Progenitor cell of endocrine pancreas (in vitro differentiated cells): ENCODE measurements around the gene CNIH2. TPM values are rescaled to one million over a fixed set of nuclear protein-coding genes. Genes with fewer than 3 reads are reported as not detected.

Experiments
- DNase-seq: peaks from one replicate; pipeline ENCODE4 v3.0.0; 2021; ENCODE audit warnings: low spot score; ENCODE audit not compliant: unreplicated experiment
- H3K27ac Mint-ChIP-seq: 2 replicates; pipeline ENCODE4 v1.8.0; 2021; ENCODE audit warnings: mild to moderate bottlenecking, moderate library complexity, mixed read lengths
- H3K27me3 Mint-ChIP-seq: 2 replicates; pipeline ENCODE4 v1.8.0; 2021; ENCODE audit warnings: mixed read lengths
- H3K36me3 Mint-ChIP-seq: 2 replicates; pipeline ENCODE4 v1.8.0; 2022; ENCODE audit warnings: mixed read lengths; ENCODE audit not compliant: insufficient read depth
- H3K4me1 Mint-ChIP-seq: 2 replicates; pipeline ENCODE4 v1.8.0; 2021; ENCODE audit warnings: low read depth, mixed read lengths
- H3K4me3 Mint-ChIP-seq: 2 replicates; pipeline ENCODE4 v1.8.0; 2021; ENCODE audit warnings: low read depth, mild to moderate bottlenecking, moderate library complexity, mixed read lengths
- H3K9me3 Mint-ChIP-seq: 2 replicates; pipeline ENCODE4 v1.8.0; 2021; ENCODE audit warnings: low read depth, mixed read lengths
- total RNA-seq: library from RNA; stranded (reverse); gene quantifications from 2 replicates; pipeline ENCODE4 v1.2.1, GENCODE V29; 2021
- TF ChIP-seq, protein P1 (sequence below): fragments of 200-600 bp; sonication (generic); IDR thresholded peaks from one replicate; pipeline ENCODE4 v1.5.0; 2021; ENCODE audit warnings: antibody characterized with exemption, mild to moderate bottlenecking; ENCODE audit not compliant: unreplicated experiment

The CNIH2 gene
- total RNA-seq, 1 donor from 2014 or later = 21.3 TPM

GRCh38 chr11:66323684-66324083 is 45.7 kb downstream of the CNIH2 start:
- peaks cover 26% of the 10 kb centered on the region for H3K27me3 Mint-ChIP-seq
- H3K36me3 Mint-ChIP-seq = no peaks in the 10 kb centered on the region
- peaks cover 1% of the 10 kb centered on the region for H3K4me1 Mint-ChIP-seq
- DNase-seq = no peak
- TF ChIP-seq, protein P1, sequence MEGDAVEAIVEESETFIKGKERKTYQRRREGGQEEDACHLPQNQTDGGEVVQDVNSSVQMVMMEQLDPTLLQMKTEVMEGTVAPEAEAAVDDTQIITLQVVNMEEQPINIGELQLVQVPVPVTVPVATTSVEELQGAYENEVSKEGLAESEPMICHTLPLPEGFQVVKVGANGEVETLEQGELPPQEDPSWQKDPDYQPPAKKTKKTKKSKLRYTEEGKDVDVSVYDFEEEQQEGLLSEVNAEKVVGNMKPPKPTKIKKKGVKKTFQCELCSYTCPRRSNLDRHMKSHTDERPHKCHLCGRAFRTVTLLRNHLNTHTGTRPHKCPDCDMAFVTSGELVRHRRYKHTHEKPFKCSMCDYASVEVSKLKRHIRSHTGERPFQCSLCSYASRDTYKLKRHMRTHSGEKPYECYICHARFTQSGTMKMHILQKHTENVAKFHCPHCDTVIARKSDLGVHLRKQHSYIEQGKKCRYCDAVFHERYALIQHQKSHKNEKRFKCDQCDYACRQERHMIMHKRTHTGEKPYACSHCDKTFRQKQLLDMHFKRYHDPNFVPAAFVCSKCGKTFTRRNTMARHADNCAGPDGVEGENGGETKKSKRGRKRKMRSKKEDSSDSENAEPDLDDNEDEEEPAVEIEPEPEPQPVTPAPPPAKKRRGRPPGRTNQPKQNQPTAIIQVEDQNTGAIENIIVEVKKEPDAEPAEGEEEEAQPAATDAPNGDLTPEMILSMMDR = no peak
- peaks cover 5% of the 10 kb centered on the region for H3K9me3 Mint-ChIP-seq
- H3K27ac Mint-ChIP-seq = no peak overlapping the region
- H3K4me3 Mint-ChIP-seq = no peak overlapping the region

DNA sequence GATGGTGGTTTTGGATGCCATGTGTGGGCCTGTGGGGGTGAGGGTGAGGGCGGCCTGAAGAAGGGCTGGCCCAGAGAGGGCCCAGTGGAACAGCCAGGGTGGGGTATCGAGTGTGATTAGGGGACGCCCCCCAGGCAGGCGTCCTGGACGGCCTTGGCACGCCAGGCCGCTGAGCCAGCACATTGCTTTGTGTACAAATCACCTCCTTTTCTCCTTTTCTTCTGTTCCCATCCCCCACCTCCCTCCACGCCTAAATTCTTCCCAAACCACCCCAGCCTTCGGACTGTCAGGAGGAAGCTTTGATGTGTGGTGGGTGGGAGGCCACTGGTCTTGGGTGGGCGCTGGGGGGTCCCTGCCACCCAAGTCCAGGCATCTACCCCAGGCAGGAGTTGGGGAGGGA is 46.7 kb downstream of the CNIH2 start:
- Mint-ChIP-seq H3K27ac (peak overlapping the region; percentile 56), H3K4me1 (peaks cover 1% of the 10 kb centered on the region), H3K36me3 (no peaks in the 10 kb centered on the region), H3K4me3 (no peak overlapping the region), H3K9me3 (peaks cover 5% of the 10 kb centered on the region), H3K27me3 (peaks cover 21% of the 10 kb centered on the region)
- TF ChIP-seq, protein P1 = no peak
- no peak for DNase-seq

DNA sequence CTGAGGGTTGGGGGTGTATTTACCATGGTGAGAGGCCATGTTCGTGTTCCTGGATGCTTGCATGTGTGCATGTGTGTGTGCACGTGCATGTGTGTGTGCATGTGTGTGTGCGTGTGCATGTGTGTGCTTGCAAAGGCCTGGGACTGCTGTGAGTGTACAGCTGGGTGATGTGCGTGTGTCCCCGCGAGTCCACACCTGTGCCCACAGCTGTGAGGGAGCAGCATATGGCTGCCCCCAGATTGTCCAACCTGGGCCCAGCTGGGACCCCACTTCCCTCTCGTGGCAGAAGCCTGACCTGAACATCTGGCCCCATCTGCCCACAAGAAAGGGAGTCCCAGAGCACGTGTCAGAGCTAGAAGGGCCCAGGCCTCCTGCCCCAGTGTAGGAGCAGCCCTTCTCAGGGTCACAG is 47.3 kb downstream of the CNIH2 start:
- peaks cover 19% of the 10 kb centered on the region for H3K27me3 Mint-ChIP-seq
- no peaks in the 10 kb centered on the region for H3K36me3 Mint-ChIP-seq
- peaks cover 1% of the 10 kb centered on the region for H3K9me3 Mint-ChIP-seq
- H3K4me3 Mint-ChIP-seq = no peak overlapping the region
- no peak overlapping the region for H3K27ac Mint-ChIP-seq
- H3K4me1 Mint-ChIP-seq = peaks cover 1% of the 10 kb centered on the region
- TF ChIP-seq, protein P1 = no peak
- DNase-seq = no peak

- peaks cover 20% of the 10 kb centered on the region for H3K27me3 Mint-ChIP-seq
- H3K36me3 Mint-ChIP-seq = no peaks in the 10 kb centered on the region
- H3K4me3 Mint-ChIP-seq = no peak overlapping the region
- no peak for DNase-seq
- no peaks in the 10 kb centered on the region for H3K9me3 Mint-ChIP-seq
- H3K27ac Mint-ChIP-seq = no peak overlapping the region
- peaks cover 1% of the 10 kb centered on the region for H3K4me1 Mint-ChIP-seq
- TF ChIP-seq, protein P1 = no peak
These were observed 48.5 kb downstream of the CNIH2 start for GRCh38 chr11:66326261-66327111.

DNA sequence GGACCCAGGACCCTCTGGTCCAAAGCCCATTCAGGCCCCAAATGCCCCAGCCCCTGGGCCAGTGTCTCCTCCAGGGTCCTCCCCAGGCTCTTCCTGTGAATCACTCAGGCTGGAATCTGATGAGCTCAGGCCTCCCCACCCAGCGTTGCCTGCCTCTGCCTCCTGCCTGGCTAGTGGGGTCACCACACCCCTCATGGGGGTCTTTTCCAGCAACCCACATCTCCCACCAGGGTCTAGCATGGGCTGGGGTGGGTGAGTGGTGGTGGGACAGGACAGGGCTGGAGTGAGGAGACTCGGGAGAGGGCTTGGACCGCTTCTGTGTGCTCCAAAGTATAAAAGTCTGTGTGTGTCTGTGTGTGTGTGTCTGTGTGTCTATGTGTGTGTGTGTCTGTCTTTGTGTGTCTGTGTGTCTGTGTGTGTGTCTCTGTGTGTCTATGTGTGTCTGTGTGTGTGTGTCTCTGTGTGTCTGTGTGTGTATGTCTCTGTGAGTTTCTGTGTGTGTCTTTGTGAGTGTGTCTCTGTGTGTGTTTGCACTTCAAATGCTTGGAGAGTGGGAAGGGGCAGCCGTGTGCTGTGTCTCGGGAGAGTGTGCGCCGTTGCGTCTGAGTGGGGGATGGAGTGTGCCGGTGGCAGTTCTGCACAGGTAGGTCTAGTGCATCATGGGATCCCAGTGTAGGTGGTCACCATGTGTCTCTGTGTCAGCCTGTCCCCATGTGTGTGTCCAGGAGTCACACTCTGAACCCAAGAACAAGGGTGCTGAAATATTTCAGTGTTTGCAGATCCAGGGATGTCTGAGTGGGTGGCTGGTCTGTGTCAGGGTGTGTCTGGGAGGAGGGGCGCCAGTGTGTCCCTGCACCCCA is 49.4 kb downstream of the CNIH2 start:
- TF ChIP-seq, protein P1 = no peak
- Mint-ChIP-seq H3K36me3 (no peaks in the 10 kb centered on the region), H3K4me1 (peaks cover 1% of the 10 kb centered on the region), H3K27me3 (peaks cover 20% of the 10 kb centered on the region), H3K9me3 (no peaks in the 10 kb centered on the region), H3K4me3 (no peak overlapping the region), H3K27ac (no peak overlapping the region)
- DNase-seq = no peak
